Mesothelial cell of epicardium (in vitro differentiated cells): ENCODE measurements around the gene RPL34. TPM values are rescaled to one million over a fixed set of nuclear protein-coding genes. Genes with fewer than 3 reads are reported as not detected.

Experiments used
- DNase-seq, 2 experiments: peaks; one replicate each; pipeline ENCODE4 v3.0.0; 2021; ENCODE audit warnings: low spot score in 2 of 2; ENCODE audit not compliant: unreplicated experiment in 2 of 2
- H3K27ac Mint-ChIP-seq: 2 replicates; pipeline ENCODE4 v1.8.0; 2021; ENCODE audit warnings: mixed read lengths
- H3K27me3 Mint-ChIP-seq: 2 replicates; pipeline ENCODE4 v1.8.0; 2021; ENCODE audit warnings: low read depth, mixed read lengths
- H3K36me3 Mint-ChIP-seq: 2 replicates; pipeline ENCODE4 v1.8.0; 2021; ENCODE audit warnings: mixed read lengths
- H3K4me1 Mint-ChIP-seq: 2 replicates; pipeline ENCODE4 v1.8.0; 2021; ENCODE audit warnings: mixed read lengths
- H3K4me3 Mint-ChIP-seq: 2 replicates; pipeline ENCODE4 v1.8.0; 2021; ENCODE audit warnings: mild to moderate bottlenecking, moderate library complexity, mixed read lengths
- H3K9me3 Mint-ChIP-seq: 2 replicates; pipeline ENCODE4 v1.8.0; 2021; ENCODE audit warnings: mixed read lengths
- total RNA-seq: library from RNA; stranded (reverse); gene quantifications from 3 replicates; pipeline ENCODE4 v1.2.1, GENCODE V29; 2021
- TF ChIP-seq, protein P1 (sequence below): fragments of 200-600 bp; sonication (generic); IDR thresholded peaks from one replicate; pipeline ENCODE4 v1.5.0; 2021; ENCODE audit warnings: antibody characterized with exemption; ENCODE audit not compliant: unreplicated experiment

RPL34 gene
- total RNA-seq, 1 donor from 2014 or later: 1,479 TPM

GRCh38 chr4:108601106-108601505 lies 19.3 kb upstream of the RPL34 start:
- TF ChIP-seq, protein P1, sequence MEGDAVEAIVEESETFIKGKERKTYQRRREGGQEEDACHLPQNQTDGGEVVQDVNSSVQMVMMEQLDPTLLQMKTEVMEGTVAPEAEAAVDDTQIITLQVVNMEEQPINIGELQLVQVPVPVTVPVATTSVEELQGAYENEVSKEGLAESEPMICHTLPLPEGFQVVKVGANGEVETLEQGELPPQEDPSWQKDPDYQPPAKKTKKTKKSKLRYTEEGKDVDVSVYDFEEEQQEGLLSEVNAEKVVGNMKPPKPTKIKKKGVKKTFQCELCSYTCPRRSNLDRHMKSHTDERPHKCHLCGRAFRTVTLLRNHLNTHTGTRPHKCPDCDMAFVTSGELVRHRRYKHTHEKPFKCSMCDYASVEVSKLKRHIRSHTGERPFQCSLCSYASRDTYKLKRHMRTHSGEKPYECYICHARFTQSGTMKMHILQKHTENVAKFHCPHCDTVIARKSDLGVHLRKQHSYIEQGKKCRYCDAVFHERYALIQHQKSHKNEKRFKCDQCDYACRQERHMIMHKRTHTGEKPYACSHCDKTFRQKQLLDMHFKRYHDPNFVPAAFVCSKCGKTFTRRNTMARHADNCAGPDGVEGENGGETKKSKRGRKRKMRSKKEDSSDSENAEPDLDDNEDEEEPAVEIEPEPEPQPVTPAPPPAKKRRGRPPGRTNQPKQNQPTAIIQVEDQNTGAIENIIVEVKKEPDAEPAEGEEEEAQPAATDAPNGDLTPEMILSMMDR: no peak
- H3K9me3 Mint-ChIP-seq: peaks cover 4% of the 10 kb centered on the region
- H3K4me1 Mint-ChIP-seq: no peaks in the 10 kb centered on the region
- no peak overlapping the region for H3K27ac Mint-ChIP-seq
- no peak for DNase-seq
- H3K27me3 Mint-ChIP-seq: no peaks in the 10 kb centered on the region
- H3K4me3 Mint-ChIP-seq: no peak overlapping the region
- H3K36me3 Mint-ChIP-seq: peaks cover under 1% of the 10 kb centered on the region

- no peak for DNase-seq
- TF ChIP-seq, protein P1: no peak
- Mint-ChIP-seq H3K27ac (no peak overlapping the region), H3K36me3 (peaks cover 2% of the 10 kb centered on the region), H3K27me3 (no peaks in the 10 kb centered on the region), H3K4me1 (no peaks in the 10 kb centered on the region), H3K9me3 (peaks cover 5% of the 10 kb centered on the region), H3K4me3 (no peak overlapping the region)
These were observed 18.8 kb upstream of the RPL34 start for GRCh38 chr4:108601532-108601931.

- TF ChIP-seq, protein P1: no peak
- H3K9me3 Mint-ChIP-seq: peaks cover 9% of the 10 kb centered on the region
- H3K4me1 Mint-ChIP-seq: no peaks in the 10 kb centered on the region
- H3K27me3 Mint-ChIP-seq: no peaks in the 10 kb centered on the region
- H3K4me3 Mint-ChIP-seq: no peak overlapping the region
- H3K27ac Mint-ChIP-seq: no peak overlapping the region
- peaks cover 7% of the 10 kb centered on the region for H3K36me3 Mint-ChIP-seq
- no peak for DNase-seq
These were observed 18.2 kb upstream of the RPL34 start for GRCh38 chr4:108602163-108602562.

GRCh38 chr4:108607079-108607815 lies 13.1 kb upstream of the RPL34 start:
- Mint-ChIP-seq H3K36me3 (peaks cover 7% of the 10 kb centered on the region), H3K27ac (no peak overlapping the region), H3K4me3 (no peak overlapping the region)

GRCh38 chr4:108611365-108611764 lies 9.0 kb upstream of the RPL34 start:
- peaks cover 15% of the 10 kb centered on the region for H3K36me3 Mint-ChIP-seq
- no peaks in the 10 kb centered on the region for H3K27me3 Mint-ChIP-seq
- DNase-seq: no peak
- H3K27ac Mint-ChIP-seq: peak overlapping the region; percentile 58
- TF ChIP-seq, protein P1: no peak
- peaks cover 22% of the 10 kb centered on the region for H3K9me3 Mint-ChIP-seq
- peaks cover 38% of the 10 kb centered on the region for H3K4me1 Mint-ChIP-seq
- peak overlapping the region; percentile 57 for H3K4me3 Mint-ChIP-seq

More at GRCh38 chr4:108607079-108607815, 13.1 kb upstream of the RPL34 start:
- Mint-ChIP-seq H3K4me1 (peaks cover 32% of the 10 kb centered on the region), H3K27me3 (no peaks in the 10 kb centered on the region), H3K9me3 (peaks cover 10% of the 10 kb centered on the region)
- TF ChIP-seq, protein P1: no peak
- no peak for DNase-seq
